Peyer's patch (tissue), 4 donors: ENCODE measurements around the gene LRRC32.

ENCODE experiments used
- POLR2A ChIP-seq, 2 donors: fragments of 450-650 bp; IDR thresholded peaks; one replicate each; pipeline ENCODE4 v1.5.1; 2017; ENCODE audit warnings: antibody characterized with exemption in 2 of 2, mild to moderate bottlenecking in 2 of 2, moderate library complexity in 2 of 2
- TF ChIP-seq, protein P1 (sequence below), 6 experiments: fragments of 450-650 bp in 4 of 6; fragments of 200-600 bp in 2 of 6; sonication (generic) in 1 of 6; IDR thresholded peaks; one replicate each; pipeline ENCODE4 v1.5.1; 2017 to 2019; ENCODE audit warnings: antibody characterized with exemption in 6 of 6, mild to moderate bottlenecking in 3 of 6, moderate library complexity in 1 of 6

DNA sequence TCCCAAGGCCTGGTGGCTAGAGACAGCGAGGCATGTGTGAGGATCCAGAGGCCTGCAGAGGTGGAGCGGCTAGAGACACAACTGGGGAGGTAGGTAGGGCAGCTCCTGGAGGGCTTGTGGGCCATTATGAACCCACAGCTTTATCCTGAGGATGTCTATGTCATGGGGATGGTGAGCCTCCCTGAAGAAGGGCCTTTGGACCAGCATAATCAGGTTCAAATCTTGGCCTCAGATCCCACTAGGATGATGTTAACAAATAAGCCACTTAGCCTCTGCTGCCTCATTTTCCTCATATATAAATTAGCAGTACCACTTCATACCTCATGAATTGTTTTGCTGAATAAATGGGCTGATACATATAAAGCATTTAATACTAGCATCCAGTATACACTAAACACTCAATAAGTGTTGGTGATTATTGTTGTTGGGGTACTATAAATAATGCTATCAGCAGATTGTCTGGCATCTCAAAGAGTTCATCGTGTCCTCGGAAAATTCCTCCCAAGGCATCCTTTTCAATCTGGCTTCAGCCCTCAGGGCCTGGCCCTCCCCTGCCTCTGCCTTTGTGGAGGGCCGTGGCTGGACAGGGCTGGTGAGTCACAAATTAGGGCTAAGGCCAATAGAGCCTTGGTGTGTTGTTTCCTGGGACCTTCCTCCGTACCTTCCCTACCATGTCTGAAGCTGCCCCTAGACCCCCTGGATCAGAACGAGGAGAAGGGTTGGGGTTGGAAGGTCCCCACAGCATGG, 30.9 kb upstream of the LRRC32 start:
- TF ChIP-seq, protein P1, sequence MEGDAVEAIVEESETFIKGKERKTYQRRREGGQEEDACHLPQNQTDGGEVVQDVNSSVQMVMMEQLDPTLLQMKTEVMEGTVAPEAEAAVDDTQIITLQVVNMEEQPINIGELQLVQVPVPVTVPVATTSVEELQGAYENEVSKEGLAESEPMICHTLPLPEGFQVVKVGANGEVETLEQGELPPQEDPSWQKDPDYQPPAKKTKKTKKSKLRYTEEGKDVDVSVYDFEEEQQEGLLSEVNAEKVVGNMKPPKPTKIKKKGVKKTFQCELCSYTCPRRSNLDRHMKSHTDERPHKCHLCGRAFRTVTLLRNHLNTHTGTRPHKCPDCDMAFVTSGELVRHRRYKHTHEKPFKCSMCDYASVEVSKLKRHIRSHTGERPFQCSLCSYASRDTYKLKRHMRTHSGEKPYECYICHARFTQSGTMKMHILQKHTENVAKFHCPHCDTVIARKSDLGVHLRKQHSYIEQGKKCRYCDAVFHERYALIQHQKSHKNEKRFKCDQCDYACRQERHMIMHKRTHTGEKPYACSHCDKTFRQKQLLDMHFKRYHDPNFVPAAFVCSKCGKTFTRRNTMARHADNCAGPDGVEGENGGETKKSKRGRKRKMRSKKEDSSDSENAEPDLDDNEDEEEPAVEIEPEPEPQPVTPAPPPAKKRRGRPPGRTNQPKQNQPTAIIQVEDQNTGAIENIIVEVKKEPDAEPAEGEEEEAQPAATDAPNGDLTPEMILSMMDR (IDR thresholded peaks at IDR 0.05), result no peak
- no peak for TF ChIP-seq POLR2A (IDR thresholded peaks at IDR 0.05)
